GM12801 (cell line): ENCODE measurements around the gene BMPR1A.

Source experiments
- CTCF ChIP-seq: IDR thresholded peaks from one replicate; pipeline ENCODE4 v1.5.1; 2011; ENCODE audit warnings: control low read depth; ENCODE audit not compliant: insufficient read length; ENCODE audit errors: extremely low read depth

BMPR1A gene

GRCh38 chr10:86962981-86963310 is 206.5 kb downstream of the BMPR1A start:
- TF ChIP-seq CTCF = no peak

- no peak for TF ChIP-seq CTCF
These were observed 207.0 kb downstream of the BMPR1A start for GRCh38 chr10:86963341-86963919.

DNA sequence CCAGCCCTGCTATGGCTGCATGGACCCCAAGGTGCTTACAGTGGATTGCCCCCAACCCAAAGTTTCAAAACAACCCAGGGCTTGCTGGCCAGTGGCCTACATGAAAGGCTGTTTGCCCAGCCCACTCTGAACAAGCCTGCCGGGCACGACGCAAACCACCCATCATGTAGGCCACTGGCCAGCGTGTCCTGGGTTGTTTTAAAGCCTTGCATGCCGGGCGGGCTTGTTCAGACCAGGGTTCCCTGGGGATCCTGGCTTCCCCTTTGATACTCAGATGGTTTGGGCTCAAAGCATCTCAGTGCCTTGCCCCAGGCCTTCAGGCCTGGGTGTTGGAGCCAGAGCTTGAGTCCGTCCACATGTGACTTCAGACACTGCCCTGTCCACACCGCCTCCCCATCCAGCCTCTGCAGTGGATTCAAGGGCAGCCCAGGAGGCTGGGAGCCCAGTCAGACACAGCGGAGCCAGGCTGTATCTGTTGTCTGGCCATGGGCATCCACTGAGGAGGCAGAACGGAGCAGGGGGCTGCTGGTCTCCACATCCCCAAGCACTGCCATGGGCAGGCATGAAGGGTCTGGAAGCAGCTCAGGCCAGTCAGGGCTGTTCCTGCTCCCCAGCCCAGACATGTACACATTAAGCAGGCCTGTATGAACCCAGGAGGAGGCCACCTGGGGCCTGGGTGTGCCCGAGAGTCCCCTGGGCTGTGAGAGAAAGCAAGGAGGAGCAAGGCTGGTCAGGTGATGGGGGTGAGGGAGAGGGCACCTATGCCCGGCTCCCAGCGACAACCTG is 207.8 kb downstream of the BMPR1A start:
- TF ChIP-seq CTCF = no peak

GRCh38 chr10:86964847-86965190 is 208.4 kb downstream of the BMPR1A start:
- TF ChIP-seq CTCF = no peak

DNA sequence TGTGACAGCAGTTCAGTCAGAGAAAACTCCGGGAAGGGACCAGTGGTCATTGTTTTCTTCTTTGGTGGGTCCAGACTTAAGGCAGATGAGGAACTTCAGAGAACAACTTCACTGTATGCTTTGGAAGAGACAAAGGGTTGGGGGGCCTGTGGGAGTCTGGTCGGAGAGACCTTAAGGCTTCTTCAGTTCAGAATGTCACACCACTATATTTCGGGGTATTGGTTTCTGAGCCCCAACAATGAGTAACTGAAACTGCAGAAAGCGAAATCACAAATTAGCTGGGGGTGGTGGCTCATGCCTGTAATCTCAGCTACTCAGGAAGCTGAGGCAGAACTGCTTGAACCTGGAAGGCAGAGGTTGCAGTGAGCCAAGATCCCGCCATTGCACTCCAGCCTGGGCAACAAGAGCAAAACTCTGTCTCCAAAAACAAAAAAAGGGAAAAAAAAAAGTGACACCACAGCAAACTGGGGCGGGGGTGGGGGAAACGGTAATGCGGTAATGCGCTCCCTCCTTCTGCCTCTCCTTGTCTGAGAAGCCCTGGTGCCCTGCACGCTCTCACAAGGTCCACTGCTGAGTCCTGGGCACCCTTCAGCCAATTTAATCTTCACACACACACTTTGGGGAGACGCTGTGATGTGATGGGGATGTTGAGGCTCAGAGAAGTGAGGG is 209.7 kb downstream of the BMPR1A start:
- TF ChIP-seq CTCF = no peak

- no peak for TF ChIP-seq CTCF
These were observed 211.1 kb downstream of the BMPR1A start for GRCh38 chr10:86967481-86967941.

- TF ChIP-seq CTCF = no peak
These were observed 212.0 kb downstream of the BMPR1A start, which contains the start of gene ADIRF for GRCh38 chr10:86968271-86968993. TSS of gene ADIRF (plus strand) at chr10:86968482. CDS start at chr10:86968545, 63 bp downstream.
